ENCODE data around the gene IFI30. TPM values are rescaled to one million over a fixed set of nuclear protein-coding genes. Genes with fewer than 3 reads are reported as not detected.

The IFI30 gene
- polyA plus RNA-seq, 3 donors: 11.5 to 16.9 (median 12.6) TPM

DNA sequence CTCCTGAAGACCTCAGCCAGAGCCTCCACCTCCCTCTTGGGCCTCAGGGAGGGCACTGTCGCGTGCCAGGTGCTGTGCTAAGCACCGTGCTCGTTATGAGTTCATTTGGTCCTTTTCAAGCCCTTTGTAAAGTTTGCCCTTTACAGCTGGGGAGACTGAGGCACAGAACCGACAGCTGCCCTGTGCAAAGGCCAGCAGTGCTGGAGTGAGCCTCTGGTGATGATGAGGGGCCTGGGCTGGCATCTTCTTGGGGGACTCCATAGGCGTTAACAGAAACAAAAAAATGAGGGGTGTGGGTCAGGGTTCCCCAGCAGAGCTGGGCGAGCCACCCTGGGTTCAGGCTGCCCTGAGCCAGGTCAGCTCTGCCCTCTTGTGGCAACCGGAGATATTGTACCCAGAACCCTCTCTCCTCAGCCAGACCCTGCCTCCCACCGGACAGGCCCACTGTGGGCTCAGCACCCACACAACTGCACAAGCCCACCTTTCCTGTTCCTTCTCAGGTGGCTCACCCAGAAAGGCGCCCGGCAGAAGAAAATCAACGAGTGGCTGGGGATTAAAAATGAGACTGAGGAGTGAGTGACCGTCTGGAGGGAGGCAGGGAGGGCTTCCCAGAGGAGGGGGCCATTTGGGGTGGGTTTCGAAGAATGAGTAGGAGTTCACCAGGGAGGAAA, 5.5 kb upstream of the IFI30 start:
- no peak for DNase-seq

DNA sequence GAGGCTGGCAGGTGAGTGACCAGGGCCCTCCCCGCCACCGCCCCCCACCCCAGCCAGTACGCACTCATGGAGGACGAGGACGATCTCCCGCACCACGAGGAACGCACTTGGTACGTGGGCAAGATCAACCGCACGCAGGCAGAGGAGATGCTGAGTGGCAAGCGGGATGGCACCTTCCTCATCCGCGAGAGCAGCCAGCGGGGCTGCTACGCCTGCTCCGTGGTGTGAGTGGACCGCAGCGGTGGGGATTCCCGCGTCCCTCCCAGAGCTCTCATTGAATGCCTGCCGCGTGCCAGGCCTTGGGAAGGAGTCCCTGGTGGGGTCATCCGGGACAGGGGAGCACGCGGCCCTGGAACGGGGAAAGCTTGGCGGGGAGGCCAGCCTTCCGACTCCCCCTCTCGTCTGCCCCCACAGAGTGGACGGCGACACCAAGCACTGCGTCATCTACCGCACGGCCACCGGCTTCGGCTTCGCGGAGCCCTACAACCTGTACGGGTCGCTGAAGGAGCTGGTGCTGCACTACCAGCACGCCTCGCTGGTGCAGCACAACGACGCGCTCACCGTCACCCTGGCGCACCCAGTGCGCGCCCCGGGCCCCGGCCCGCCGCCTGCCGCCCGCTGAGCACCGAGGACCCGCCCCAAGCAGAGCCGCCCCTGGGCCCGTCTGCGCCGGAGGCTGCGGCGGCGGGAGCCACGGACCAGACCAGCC, 4.8 kb upstream of the IFI30 start:
- DNase-seq: no peak

DNA sequence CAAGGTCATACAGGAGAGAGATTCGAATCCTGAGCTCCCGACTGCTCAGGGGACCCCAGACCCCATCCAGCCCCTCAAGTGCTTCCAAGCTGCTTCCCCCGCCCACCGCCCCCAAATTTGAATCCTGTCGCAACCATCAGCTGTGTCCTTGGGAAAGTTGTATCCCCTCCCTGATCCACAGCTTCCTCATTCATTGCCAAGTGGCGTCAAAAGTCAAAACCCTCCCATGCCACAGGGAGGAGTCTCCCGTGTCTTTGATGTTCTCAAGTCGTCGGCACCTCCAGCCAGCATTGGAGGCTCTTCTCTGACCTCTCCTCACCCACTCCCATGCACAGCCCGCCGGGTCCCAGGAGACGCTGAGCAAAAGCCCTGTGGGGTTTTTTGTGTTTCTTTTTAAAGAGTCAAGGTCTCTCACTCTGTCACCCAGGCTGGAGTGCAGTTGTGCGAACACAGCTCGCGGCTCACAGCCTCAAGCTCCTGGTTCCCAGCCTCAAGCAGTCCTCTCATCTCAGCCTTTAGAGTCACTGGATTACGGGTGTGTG, 2.8 kb upstream of the IFI30 start:
- no peak for DNase-seq

DNA sequence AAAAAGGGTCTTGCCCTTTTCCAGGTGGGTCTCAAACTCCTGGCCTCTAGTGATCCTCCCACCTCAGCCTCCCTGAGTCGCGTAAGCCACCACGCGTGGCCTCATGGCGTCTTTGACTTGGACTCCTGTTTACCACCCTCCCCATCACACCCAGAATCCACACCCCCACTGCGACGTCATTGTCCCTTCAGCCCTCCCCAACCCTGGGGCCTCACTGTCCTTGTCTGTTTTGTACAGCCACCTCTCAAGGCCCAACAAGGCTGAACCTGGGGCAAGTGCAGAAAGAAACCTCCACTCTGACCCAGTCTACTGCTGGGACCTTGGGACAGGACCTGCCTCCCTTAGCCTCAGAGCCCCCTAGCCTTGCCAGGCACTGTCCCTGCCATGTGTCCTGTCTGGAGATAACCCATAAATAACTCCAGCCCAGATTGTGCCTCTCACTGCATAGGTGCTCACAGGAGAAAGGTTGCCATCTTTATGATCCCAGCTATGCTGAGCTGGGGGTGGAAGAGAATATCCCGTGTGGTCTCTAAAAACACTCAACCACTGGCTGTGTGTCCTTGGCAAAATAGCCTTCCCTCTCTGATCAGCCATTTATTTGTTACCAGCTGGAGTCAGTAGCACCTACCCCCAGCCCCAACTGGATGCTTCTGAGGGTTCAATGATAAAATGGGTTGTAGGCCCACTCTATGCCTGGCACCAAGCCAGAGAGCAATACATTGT, 1.8 kb upstream of the IFI30 start:
- no peak for DNase-seq

DNA sequence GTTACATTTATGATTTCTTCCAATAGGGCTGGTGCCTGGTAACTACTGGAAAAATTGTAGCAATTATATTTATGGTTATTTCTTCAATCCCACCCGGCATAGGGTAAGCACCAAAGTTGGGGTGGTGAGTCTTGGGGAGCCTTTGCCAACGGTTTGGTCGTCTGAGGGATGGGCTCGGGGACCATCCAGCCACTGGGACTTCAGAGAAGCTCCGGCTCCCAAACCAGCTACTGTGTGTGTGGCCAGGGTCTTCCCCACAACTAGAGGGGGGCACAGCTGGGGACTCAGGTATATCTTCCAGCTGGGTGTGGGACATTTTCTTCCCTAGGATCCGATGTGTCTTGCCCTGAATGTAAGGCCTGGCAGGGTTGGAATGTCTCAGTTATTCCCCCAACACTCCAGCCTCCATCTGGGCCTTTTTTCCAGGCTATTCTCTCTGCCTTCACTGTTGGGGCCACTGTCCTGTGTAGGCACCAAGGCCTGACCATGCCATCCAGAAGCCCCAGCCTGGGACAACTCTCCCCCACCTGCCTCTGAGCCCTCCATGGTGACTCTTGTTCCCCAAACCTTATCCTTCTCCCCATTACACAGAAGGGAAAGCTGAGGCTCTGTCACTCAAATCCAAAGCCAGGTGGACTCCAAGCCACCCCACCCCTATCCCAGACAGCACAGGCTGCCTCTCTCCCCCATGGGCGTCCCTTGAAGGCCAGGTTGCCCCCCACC, 1.1 kb upstream of the IFI30 start:
- no peak for DNase-seq

DNA sequence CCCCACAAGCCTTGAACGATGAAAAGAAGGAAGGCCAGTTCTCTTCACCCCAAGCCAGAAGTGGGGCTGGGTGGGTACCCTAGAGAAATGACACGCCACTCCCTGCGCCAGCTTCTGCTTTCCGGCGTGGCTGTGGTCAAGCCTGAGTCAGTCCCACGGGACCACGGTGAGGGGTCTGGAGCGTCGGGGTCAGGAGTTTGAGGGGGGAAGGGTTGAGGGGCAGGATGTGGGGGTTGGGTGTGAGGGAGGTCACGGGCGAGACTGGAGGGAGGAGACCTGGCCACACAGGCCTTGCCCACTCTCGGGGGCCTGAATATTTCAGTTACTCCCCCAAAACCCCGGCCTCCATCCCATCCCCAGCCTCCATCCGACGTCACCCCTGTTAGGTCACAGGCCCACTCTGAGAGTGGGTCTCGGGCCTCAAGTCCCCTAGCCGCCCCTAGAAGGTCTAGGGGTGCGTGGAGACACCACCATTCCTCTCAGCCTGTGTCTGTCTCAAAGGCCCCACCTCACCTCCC, 500 bp upstream of the IFI30 start:
- DNase-seq: no peak

DNA sequence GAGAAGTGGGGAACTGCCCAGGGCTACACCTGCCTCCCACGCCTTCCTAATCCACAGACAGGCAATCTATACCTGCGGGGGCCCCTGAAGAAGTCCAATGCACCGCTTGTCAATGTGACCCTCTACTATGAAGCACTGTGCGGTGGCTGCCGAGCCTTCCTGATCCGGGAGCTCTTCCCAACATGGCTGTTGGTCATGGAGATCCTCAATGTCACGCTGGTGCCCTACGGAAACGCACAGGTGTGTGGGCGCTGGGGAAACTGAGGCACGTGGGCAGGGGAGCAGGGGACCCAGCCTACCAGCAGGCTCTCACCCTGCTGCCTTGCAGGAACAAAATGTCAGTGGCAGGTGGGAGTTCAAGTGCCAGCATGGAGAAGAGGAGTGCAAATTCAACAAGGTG, 1.4 kb downstream of the IFI30 start:
- DNase-seq: no peak

DNA sequence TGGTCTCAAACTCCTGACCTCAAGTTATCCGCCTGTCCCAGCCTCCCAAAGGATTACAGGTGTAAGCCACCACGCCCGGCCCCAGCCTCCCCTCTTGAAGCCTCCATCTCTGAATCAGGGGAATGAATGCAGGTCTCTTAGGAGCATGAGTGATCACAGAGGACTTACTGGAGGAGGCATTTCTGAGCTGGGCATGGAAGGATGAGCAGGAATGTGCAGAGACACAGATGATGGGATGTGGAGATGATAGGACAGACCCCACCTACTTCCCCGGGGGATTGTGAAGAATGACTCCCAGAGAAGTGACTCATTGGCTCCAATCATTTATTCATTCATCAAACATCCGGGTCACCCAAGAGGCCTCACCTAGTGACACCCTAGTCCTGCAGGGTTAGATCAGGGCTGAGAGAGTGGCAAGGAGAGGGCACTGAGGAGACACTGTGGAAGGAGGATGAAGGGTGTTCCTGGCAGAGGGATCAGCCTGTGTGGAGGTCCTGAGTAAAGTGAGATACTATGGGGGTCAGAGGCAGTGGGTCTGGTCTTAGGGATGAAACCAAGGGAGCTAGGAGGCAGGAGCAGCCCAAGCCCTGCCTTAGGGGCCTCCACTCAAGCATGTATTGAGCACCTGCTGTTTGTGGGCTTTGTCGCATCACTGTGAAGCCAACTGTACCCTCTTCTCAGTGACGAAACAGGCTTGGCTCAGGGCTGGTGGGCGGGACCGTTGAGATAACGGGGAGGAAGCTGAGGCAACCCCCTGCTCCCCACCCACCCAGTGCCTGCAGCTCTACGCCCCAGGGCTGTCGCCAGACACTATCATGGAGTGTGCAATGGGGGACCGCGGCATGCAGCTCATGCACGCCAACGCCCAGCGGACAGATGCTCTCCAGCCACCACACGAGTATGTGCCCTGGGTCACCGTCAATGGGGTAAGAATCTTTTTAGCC, 3.0 kb downstream of the IFI30 start:
- DNase-seq: no peak

DNA sequence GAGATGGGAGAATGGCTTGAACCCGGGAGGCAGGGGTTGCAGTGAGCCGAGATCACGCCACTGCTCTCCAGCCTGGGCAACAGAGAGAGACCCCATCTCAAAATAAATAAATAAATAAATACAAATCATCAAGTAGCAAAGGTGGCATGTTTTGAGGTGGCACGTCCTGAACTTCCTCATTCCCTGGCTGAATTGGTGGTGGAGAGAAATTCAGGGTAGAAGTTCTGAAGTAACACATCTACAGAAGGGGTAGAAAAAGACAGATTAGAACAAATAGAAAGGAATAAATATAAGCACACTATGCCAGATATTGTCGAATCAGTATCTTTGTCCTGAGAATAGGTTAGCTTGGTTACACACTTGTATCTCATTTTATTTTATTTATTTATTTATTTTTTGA, 6.3 kb downstream of the IFI30 start:
- no peak for DNase-seq

DNA sequence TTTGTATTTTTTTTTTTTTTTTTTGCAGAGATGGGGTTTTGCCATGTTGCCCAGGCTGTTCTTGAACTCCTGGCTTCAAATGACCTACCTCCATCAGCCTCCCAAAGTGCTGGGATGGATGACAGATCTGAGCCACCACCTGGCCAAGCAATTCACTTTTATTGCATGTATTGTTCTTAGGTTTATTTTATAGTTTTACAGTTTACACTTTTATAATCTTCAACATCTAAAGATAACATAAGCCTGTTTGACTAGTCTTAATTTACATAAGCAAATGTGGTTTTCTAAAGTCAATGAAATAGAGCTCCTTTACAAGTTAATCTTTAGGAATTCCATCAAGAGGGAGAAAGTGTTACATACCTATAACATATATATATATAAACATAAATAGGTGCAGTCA, 9.9 kb downstream of the IFI30 start:
- DNase-seq: no peak

DNA sequence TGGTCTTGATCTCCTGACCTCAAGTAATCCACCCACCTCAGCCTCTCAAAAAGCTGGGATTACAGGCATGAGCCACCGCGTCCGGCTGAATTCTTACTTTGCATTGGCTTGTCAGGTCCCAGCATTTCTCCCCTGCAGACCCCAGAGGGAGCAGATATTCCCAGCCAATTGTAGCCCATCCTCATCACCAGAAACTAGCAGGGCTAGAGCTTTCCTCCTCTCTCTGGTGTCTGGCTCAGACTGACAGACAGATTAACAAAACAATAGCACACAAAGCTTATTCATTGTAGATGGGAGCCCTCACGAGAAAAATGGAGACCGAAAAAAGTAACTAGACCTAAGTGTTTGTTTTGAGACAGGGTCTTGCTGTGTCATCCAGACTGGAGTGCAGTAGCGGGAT, 11.9 kb downstream of the IFI30 start:
- no peak for DNase-seq

DNA sequence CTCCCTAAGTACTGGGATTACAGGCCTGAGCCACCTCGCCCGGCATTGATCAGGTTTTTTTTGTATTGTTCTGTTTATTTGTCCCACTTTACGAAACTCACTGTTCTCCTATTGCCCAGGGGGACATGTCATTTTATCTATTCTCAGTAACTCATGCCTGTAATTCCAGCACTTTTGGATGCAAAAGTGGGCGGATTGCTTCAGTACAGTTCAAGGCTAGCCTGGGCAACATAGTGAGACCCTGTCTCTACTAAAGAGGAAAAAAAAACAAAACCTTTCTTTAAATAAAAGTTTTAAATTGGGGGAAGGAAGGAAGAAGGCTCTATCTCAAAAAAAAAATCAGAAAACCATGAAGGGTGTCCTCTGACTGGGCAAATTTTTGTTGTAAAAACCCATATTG, 16.7 kb downstream of the IFI30 start:
- no peak for DNase-seq

DNA sequence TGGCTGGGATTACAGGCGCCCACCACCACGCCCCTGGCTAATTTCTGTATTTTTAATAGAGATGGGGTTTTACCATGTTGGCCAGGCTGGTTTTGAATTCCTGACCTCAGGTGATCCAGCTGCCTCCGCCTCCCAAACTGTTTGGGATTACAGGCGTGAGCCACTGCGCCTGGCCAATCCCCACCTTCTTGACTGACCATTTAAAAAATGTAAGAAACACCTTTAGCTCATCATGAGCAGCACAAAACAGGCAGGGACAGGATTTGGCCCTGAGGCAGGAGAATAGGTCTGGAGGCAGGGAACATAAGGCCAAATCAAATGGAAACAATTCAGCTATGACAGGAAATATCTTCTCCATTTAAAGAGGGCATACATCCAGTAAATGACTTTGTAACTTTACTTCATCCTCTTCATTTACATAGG, 18.0 kb downstream of the IFI30 start:
- no peak for DNase-seq

DNA sequence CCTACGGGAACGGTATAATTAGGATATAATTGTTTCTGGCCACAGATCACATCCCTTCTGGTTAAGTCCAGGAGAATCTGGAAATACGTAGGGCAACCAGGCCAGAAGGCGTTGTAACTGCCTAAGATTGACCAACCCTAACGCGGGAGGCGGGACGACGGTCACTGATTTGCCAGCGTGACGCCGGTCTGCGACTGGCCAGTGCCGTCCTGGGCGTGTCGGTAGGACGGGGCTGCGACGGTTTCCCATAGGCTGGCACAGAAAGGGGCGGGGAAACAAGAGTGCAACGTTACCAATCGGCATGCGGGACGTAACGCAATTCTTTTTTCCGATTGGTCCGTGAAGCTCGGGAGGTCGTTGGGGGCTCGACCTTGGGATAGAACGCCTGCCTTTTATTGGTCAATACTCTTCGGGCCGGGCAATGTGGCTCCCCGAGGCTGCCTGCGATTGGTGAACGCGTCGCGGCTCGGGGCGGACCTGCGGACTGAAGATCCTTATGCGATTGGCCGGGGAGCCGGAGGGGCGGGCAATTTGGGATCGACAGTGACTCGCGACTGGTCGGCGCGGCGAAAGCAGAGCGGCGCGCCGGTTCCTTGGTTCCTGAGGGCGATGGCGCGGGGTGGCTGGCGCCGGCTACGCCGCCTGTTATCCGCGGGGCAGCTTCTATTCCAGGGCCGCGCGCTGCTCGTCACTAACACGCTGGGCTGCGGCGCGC, 19.2 kb downstream of the IFI30 start, which contains the start of gene MPV17L2:
Gene MPV17L2, plus strand, starts transcription at position 546 of the 715 bp plus-strand sequence. Its CDS starts 64 bp downstream, at position 610.
- peak; percentile 100 for DNase-seq

DNA sequence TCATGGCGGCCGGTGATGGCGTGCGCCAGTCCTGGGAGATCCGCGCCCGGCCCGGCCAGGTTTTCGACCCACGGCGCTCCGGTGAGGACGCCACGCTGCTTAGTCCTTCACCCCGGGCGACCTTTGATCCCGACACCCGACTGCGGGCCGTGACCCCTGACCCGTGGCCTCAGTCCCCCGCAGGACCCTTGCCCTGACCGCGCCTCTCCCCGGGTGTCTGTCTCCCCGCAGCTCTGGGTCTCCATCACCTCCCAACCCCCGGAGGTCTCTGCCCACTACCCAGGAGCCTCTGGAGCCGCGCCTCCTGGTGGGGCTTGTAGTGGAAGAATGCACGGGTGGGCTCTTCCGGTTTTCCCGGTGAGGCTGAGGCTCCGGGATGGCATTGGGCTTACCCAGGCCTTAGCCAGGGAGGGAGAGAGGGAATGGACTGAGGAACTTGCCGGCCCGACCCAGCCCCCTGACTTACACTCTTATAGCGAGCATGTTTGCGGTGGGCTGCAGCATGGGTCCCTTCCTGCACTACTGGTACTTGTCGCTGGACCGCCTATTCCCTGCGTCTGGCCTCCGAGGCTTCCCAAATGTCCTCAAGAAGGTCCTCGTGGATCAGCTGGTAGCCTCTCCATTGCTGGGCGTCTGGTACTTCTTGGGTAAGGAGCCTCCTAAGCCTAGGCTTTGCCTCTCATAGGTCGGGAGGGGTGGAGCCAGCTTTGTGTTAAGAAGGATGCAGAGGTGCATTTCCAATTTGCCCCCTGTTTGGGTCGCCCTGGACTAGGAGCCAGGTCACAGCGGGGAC, 20.0 kb downstream of the IFI30 start:
- DNase-seq: no peak

DNA sequence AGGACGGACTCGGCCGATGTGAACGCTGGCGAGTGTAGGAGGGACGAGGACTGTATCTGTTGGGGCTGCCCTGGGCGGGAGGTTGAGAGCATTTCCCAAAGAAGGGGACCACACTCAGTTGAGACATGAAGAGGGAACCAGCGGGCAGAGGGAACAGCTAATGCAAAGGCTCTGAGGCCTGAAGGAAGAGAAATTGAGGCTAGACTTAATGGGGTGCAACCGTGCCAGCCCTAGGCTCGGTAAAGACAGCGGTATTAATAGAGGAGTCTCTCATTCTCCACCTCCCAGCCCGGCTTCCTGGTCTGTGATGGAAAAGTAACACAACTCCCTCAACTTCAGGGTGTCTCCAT, 20.5 kb downstream of the IFI30 start:
- no peak for DNase-seq

DNA sequence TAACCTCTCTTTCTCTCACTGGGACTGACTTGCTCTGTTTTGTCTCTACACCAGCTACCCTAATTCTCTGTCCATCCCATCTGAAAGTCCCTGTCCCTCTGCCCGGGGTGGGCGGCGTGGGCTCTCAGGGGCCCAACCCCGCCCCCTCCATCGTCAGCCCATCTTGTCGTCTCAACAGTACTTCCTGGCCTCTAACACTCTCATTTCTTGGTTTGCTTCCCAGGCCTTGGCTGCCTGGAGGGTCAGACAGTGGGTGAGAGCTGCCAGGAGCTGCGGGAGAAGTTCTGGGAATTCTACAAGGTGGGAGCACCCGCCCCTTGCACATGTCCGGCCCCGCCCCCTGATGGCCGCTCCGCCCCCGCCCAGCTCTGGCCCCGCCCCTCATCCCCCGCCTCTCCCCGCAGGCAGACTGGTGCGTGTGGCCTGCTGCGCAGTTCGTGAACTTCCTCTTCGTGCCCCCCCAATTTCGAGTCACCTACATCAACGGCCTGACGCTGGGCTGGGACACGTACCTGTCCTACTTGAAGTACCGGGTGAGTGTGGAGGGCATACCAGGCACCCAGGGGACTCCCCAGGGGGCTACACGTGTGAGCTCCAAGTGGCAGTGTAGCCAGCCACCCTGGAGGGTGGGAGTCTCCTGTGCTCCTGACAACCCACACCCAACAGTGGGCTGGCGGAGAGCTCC, 21.1 kb downstream of the IFI30 start:
- DNase-seq: no peak

DNA sequence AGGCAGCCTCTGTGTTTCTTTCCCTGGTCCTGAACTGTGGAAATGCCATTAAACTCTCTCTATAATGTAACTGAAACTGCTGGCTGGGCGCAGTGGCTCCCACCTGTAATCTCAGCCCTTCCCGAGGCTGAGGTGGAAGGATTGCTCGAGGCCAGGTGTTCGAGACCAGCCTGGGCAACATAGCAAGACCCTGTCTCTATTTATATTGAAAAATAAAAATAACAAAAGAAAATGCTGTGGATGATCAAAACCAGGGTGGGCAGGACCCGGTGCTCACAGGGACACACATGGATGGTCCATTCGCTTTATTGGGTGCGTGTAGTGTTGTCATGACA, 22.9 kb downstream of the IFI30 start:
- DNase-seq: no peak

DNA sequence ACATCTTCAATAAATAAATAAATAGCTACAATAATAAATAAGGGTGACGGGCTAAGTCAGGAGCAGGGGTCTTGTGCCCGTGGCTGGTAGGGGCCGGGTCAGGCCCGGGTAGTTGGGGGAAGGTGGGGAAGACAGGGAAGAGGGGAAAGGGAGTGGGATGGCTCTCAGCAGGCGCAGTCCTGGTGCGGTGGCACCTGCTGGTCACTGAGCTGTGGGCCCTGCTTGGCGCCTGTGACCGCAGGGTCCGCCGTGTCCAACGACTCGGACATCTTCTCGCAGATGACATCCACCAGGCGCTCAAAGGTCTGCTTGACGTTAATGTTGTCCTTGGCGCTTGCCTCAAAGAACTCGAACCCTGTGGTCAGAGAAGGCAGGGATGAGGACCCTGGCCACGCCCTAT, 23.7 kb downstream of the IFI30 start:
- no peak for DNase-seq
